ENCODE measurements around the gene FBXW9. TPM values are rescaled to one million over a fixed set of nuclear protein-coding genes. Genes with fewer than 3 reads are reported as not detected.

FBXW9 gene
- total RNA-seq: 1 to 10 TPM; 2.2 to 3.2 (median 2.9) TPM
- 3.3 TPM for total RNA-seq (2013)

DNA sequence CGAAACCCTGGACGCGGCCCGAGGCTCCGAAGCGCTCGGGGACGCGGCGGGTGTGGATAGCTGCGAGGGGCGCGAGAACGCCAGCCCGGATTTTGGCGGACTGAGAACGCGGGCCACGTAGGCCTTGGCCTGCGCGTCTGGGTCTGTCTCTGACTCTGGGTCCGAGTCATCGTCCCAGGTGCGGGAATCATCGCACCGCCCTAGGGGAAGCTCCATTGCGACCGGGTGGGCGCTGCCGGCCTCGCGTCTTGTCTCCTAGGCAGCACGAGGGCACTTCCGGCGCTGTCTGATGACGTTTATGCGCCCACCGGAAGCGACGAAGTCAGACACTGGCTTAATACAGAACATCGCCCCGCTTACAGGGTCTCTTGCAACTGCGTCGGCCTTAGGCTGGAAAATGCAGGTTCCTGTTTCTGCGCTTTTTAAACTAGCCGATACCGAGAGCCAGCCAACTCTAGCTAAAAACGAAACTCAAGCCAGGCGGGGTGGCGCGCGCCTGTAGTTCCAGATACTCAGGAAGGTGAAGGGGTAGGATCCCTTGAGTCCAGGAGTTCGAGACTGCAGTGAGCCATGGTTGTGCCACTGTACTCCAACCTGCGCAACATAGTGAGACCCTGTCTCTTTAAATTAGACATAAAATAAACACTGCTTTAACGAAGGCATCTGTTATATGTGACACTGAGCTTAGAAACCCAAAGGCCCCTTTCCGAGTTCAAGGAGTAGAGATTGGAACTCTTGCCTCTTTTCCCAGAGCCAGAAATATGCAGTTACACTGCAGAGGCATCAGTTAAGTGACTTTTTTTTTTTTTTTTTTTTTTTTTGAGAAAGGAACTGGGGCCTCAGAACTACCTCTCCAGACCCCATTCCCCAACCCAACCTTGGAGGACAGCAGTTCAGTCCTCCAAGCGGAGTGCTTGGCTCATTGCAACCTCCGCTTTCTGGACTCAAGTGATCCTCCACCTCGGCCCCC lies at the start of gene FBXW9:
Gene FBXW9 (minus strand): TSS at position 266 of the 970 bp plus-strand sequence. CDS start 50 bp downstream, at position 216.
- H3K27ac ChIP-seq (ENCODE audit: low read length): peak within 1 kb of the TSS; percentile 94
- WGBS (ENCODE audit: insufficient coverage): 6% methylated on average over 59 of the region's 59 CpGs
- H3K27me3 ChIP-seq (ENCODE audit: control insufficient read depth, insufficient read depth, low read length): no peaks in the 10 kb centered on the region
- intact Hi-C loops (cut with micrococcal nuclease): loop anchor here (1.0 kb wide), 1 partner anchor 15 kb away; the partner anchor contains the start of gene DHPS
- peaks cover 0 to 4% of the 10 kb centered on the region in 2 donors for H3K4me1 Mint-ChIP-seq
- H3K9me3 Mint-ChIP-seq: no peaks in the 10 kb centered on the region
- H3K4me1 ChIP-seq (ENCODE audit: control insufficient read depth, insufficient read depth, low read length): peaks cover 19% of the 10 kb centered on the region
- peak within 1 kb of the TSS; percentile 92 to 94 for H3K27ac Mint-ChIP-seq
- no peaks in the 10 kb centered on the region for H3K36me3 Mint-ChIP-seq
- peak; percentile 98 to 99 for DNase-seq
- no peaks in the 10 kb centered on the region for H3K27me3 Mint-ChIP-seq (ENCODE audit: low read depth in 2 of 2)
- peaks cover 6% of the 10 kb centered on the region for H3K36me3 ChIP-seq (ENCODE audit: control insufficient read depth, insufficient read depth, low read length)
- no peaks in the 10 kb centered on the region for H3K9me3 ChIP-seq (ENCODE audit: control insufficient read depth, insufficient read depth, low read length)
- H3K4me3 Mint-ChIP-seq: peak within 1 kb of the TSS; percentile 93
- peak; percentile 91 to 96 (median 93) for ATAC-seq
- TF ChIP-seq, protein P1, sequence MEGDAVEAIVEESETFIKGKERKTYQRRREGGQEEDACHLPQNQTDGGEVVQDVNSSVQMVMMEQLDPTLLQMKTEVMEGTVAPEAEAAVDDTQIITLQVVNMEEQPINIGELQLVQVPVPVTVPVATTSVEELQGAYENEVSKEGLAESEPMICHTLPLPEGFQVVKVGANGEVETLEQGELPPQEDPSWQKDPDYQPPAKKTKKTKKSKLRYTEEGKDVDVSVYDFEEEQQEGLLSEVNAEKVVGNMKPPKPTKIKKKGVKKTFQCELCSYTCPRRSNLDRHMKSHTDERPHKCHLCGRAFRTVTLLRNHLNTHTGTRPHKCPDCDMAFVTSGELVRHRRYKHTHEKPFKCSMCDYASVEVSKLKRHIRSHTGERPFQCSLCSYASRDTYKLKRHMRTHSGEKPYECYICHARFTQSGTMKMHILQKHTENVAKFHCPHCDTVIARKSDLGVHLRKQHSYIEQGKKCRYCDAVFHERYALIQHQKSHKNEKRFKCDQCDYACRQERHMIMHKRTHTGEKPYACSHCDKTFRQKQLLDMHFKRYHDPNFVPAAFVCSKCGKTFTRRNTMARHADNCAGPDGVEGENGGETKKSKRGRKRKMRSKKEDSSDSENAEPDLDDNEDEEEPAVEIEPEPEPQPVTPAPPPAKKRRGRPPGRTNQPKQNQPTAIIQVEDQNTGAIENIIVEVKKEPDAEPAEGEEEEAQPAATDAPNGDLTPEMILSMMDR (IDR thresholded peaks at IDR 0.05): no peak
- H3K4me3 ChIP-seq (ENCODE audit: low read length): peak within 1 kb of the TSS; percentile 80

DNA sequence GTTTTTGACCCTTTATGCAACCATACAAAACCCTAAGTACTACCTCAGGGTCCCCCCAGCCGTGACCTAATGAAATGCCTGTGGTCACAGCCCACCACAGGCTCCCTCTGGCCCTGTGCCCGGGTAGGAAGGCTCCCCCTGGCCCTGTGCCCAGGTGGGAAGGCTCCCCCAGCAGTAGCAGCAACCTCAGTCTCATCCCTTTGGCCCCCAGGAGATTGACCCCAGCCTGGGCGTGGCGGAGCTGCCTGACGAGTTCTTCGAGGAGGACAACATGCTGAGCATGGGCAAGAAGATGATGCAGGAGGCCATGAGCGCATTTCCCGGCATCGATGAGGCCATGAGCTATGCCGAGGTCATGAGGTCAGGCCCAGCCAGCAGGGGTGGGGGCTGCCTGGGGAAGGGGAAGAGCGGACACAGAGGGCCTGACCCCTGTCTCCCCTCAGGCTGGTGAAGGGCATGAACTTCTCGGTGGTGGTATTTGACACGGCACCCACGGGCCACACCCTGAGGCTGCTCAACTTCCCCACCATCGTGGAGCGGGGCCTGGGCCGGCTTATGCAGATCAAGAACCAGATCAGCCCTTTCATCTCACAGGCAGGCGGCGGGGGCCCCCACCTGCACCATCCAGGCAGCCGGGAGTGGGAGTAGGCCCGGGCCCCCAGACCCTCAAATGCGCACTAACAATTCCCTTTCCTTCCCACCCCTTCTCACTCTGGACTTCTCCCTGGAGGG lies 48.9 kb upstream of the FBXW9 start:
- no peak for ATAC-seq
- WGBS (ENCODE audit: insufficient coverage): 77% methylated on average over 22 of the region's 22 CpGs
- Histone ChIP-seq H3K27me3 (ENCODE audit: control insufficient read depth, insufficient read depth, low read length) (no peaks in the 10 kb centered on the region), H3K9me3 (ENCODE audit: control insufficient read depth, insufficient read depth, low read length) (peaks cover 9% of the 10 kb centered on the region), H3K4me1 (ENCODE audit: control insufficient read depth, insufficient read depth, low read length) (no peaks in the 10 kb centered on the region), H3K4me3 (ENCODE audit: low read length) (no peak overlapping the region), H3K36me3 (ENCODE audit: control insufficient read depth, insufficient read depth, low read length) (peaks cover 30% of the 10 kb centered on the region), H3K27ac (ENCODE audit: low read length) (no peak overlapping the region)
- H3K27me3 Mint-ChIP-seq (ENCODE audit: low read depth in 2 of 2): peaks cover 3 to 8% of the 10 kb centered on the region in 2 donors
- intact Hi-C loops (cut with micrococcal nuclease): no loop called here
- no peak overlapping the region for H3K27ac Mint-ChIP-seq
- no peak for DNase-seq
- no peak overlapping the region for H3K4me3 Mint-ChIP-seq
- H3K4me1 Mint-ChIP-seq: peaks cover 0 to 5% of the 10 kb centered on the region in 2 donors
- no peaks in the 10 kb centered on the region for H3K9me3 Mint-ChIP-seq
- no peaks in the 10 kb centered on the region for H3K36me3 Mint-ChIP-seq
- TF ChIP-seq, protein P1 (IDR thresholded peaks at IDR 0.05): no peak

DNA sequence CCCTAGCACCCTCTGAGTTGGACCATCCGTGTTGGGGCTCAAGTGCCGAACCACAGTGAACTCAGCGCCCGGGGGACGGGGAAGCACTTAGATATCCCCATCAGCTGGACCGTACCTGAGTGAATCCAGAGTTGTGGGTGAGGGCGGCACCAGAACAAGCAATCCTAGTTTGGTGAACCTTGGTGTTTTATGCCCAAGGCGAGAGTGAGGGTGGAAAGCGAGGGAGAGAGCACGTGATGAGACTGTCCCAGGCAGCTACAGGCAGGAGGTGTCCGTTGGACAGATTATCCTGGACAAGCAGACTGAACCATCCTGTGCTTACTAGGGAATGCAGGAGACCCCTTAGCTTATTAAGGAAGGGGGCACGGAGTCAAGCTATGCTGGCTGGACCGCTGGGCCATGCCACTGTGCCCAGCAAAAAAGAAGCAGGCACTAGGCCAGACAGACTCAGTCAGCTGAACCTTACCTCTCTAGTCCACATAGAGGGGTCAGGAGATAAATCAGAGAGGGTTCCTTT lies 41.5 kb upstream of the FBXW9 start:
- no peaks in the 10 kb centered on the region for H3K9me3 ChIP-seq (ENCODE audit: control insufficient read depth, insufficient read depth, low read length)
- no peaks in the 10 kb centered on the region for H3K27me3 Mint-ChIP-seq (ENCODE audit: low read depth in 2 of 2)
- no peak for ATAC-seq

More for the DNA sequence above, 41.5 kb upstream of the FBXW9 start:
- intact Hi-C loops (cut with micrococcal nuclease): loop anchor here (2.0 kb wide), 1 partner anchor 55 kb away; no protein-coding TSS in a partner anchor
- TF ChIP-seq, protein P1 (IDR thresholded peaks at IDR 0.05): no peak
- H3K36me3 Mint-ChIP-seq: no peaks in the 10 kb centered on the region
- 14% methylated on average over 13 of the region's 13 CpGs for WGBS (ENCODE audit: insufficient coverage)
- Histone ChIP-seq H3K27me3 (ENCODE audit: control insufficient read depth, insufficient read depth, low read length) (no peaks in the 10 kb centered on the region), H3K27ac (ENCODE audit: low read length) (peak overlapping the region; percentile 83), H3K4me1 (ENCODE audit: control insufficient read depth, insufficient read depth, low read length) (peaks cover 36% of the 10 kb centered on the region), H3K36me3 (ENCODE audit: control insufficient read depth, insufficient read depth, low read length) (peaks cover 4% of the 10 kb centered on the region), H3K4me3 (ENCODE audit: low read length) (peak overlapping the region; percentile 58)
- peak overlapping the region; percentile 93 for H3K4me3 Mint-ChIP-seq
- peaks cover 28 to 39% of the 10 kb centered on the region in 2 donors for H3K4me1 Mint-ChIP-seq
- no peak for DNase-seq
- peak overlapping the region; percentile 90 to 92 for H3K27ac Mint-ChIP-seq
- no peaks in the 10 kb centered on the region for H3K9me3 Mint-ChIP-seq
